Epithelial cell of proximal tubule (primary cell): ENCODE data around the gene POLR1F. TPM values are rescaled to one million over a fixed set of nuclear protein-coding genes. Genes with fewer than 3 reads are reported as not detected.
"Not testable (repeated sequence)": the region's sequence is repeated elsewhere in the genome, so short reads cannot be mapped to it uniquely, and the experiment has no call there.

ENCODE experiments used
- DNase-seq: peaks from one replicate; pipeline ENCODE4 v3.0.0-alpha.2; 2011; ENCODE audit warnings: low read depth
- H3K4me3 ChIP-seq: 2 replicates; pipeline ENCODE4 v1.5.1; 2011; ENCODE audit warnings: low read depth, mild to moderate bottlenecking, low read length
- CTCF ChIP-seq: conservative IDR thresholded peaks from 2 replicates; pipeline ENCODE4 v1.5.1; 2012; ENCODE audit warnings: low read depth, mild to moderate bottlenecking, low read length
- total RNA-seq: library from RNA; depleted of rRNA; stranded (reverse); fragments of >200 nt; gene quantifications from 2 replicates; pipeline ENCODE4 v1.2.3, GENCODE V29; 2015

The POLR1F gene
- total RNA-seq, 1 donor from 2014 or later, result 60.1 TPM

DNA sequence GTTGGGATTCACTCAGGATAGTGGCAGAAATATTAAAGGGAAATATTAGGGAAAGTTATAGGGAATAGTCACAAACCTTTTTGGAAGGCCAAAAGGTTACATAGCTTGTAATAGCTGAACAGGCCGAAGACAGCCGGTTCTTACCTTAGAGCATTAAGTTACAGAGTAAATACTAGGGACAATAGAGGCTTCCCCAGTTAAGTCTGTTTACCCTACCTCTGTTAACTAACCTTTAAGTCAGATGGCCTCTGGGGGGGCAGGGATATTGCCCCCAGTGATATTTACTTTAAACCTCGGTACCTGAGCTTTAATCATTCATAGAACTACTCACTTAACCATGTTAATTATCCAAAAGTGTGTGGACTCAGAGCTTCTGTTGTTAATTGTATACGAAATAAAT, 7.4 kb downstream of the POLR1F start:
- H3K4me3 ChIP-seq, result no peak overlapping the region
- no peak for TF ChIP-seq CTCF
- DNase-seq, result no peak

DNA sequence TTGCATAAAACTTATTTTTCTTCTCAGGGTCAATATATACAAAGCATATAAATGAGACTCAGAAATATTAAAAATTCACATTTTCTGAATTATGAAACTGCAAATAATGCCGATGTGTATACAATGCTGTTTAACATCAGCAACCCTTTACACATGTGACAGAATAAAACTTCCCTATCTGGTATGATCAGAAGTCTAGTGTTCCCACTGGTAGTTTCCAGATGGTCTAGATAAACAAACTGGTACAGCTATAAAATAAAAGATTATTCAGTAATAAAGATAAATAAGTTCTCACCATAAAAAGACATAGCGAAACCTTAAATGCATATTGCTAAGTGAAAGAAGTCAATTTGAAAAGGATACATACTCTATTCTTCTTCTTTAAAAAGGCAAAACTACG, 7.9 kb downstream of the POLR1F start:
- no peak for DNase-seq
- no peak for TF ChIP-seq CTCF
- H3K4me3 ChIP-seq, result no peak overlapping the region

- DNase-seq, result no peak
- TF ChIP-seq CTCF, result no peak
- H3K4me3 ChIP-seq, result no peak overlapping the region
Measured at GRCh38 chr7:19698331-19698730, 10.5 kb downstream of the POLR1F start.

- TF ChIP-seq CTCF, result no peak
- no peak overlapping the region for H3K4me3 ChIP-seq
- no peak for DNase-seq
Measured at GRCh38 chr7:19696926-19697325, 11.9 kb downstream of the POLR1F start.

DNA sequence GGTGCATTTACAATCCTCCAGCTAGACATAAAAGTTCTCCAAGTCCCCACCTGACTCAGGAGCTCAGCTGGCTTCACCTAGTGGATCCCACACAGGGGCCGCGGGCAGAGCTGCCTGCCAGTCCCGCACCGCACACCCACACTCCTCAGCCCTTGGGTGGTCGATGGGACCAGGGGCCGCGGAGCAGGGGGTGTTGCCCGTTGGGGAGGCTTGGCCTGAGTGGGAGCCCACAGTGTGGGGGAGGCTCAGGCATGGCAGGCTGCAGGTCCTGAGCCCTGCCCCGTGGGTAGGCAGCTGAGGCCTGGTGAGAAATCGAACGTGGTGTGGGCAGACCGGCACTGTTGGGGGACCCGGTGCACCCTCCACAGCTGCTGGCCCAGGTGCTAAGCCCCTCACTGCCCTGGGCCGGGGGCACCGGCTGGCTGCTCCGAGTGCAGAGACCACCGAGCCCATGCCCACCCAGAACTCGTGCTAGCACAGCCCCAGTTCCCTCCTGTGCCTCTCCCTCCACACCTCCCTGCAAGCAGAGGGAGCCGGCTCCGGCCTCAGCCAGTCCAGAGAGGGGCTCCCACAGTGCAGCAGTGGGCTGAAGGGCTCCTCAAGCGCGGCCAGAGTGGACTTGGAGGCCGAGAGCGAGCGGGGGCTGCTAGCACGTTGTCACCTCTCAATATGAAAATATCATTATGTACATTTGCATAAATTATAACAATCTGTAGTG, 16.6 kb downstream of the POLR1F start:
- TF ChIP-seq CTCF, result no peak
- no peak overlapping the region for H3K4me3 ChIP-seq
- DNase-seq, result no peak

DNA sequence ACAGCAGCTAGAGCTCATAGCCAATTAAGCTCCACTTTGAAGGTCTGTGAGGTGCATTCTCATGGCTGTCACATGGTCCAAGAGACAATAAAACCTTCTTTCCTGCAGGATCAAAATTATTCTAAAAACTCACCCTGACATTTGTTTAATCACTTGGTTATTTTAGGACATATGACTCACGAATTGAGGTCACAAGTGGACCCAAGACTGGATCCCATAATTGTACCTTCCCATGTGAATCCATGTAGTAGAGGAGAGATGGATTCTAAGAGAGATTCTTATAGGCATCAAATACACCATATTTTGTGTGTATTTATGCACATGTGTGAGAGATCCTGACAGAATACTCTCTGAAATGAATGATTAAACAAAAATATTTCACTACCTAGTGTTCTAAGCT, 18.1 kb downstream of the POLR1F start:
- no peak for DNase-seq
- TF ChIP-seq CTCF, result no peak
- no peak overlapping the region for H3K4me3 ChIP-seq

- DNase-seq, H3K4me3 ChIP-seq: not testable (repeated sequence)
Measured at GRCh38 chr7:19689130-19689529, 19.7 kb downstream of the POLR1F start.
